NT2/D1 (cell line): ENCODE results near the gene NHSL1.

Experiments used
- YY1 ChIP-seq: IDR thresholded peaks from 2 replicates; pipeline ENCODE4 v1.6.1; 2011; ENCODE audit not compliant: insufficient read length, insufficient read depth
- ZNF274 ChIP-seq: IDR thresholded peaks from 2 replicates; pipeline ENCODE4 v1.6.1; 2011; ENCODE audit warnings: mild to moderate bottlenecking, low read depth, low read length

- TF ChIP-seq YY1 (no peak), ZNF274 (no peak)
These were observed 10.8 kb upstream of the NHSL1 start for GRCh38 chr6:138510093-138510492.
